Anterior cingulate cortex (tissue), 58 donors: Measurements from ENCODE around the gene EFNA4.
"Not testable (repeated sequence)": the region's sequence is repeated elsewhere in the genome, so short reads cannot be mapped to it uniquely, and the experiment has no call there.

Experiments used
- DNase-seq, 58 donors: peaks; one replicate each; lab custom pipeline; 2025; lab: John Stamatoyannopoulos, UW

Gene EFNA4

DNA sequence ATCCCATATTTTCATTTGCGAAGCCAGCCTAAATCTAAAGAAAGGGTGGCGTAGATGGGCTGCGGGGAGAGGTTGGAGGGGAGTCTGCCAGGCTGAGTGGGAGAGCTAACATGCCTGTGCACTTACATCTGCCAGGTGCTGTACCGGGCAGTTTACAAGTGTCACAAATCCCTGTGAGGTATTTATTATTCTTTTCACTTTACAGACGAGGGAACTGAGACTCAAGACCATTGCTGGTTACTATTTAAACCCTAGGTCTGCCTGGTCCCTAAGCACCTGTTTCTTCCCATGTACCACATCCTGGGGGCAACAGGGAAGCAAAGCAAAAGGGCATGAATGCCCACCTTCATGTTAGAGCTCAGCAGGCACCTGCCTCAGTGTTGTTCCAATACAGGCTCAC is 44.8 kb downstream of the EFNA4 start:
- DNase-seq = no peak

DNA sequence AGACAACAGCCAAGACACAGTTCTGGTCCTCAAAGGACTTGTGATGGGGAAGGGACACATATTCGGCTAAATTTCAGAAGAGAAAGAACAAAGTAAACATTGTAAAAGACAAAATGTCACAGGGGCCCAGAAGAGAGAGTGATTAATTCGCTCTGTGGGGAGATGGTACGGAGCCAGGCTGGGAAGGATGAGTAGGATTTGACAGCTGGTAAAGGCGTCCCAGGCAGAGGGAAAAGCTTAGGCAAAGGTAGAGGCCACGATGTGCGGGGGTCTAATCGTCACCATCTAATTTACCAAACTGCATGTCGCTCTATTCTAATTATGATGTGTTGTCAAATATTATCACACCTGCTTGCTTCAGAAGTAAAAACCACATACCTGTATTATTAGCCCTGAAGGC is 46.8 kb downstream of the EFNA4 start:
- peak in 1 of 58 donors; percentile 17 for DNase-seq

DNA sequence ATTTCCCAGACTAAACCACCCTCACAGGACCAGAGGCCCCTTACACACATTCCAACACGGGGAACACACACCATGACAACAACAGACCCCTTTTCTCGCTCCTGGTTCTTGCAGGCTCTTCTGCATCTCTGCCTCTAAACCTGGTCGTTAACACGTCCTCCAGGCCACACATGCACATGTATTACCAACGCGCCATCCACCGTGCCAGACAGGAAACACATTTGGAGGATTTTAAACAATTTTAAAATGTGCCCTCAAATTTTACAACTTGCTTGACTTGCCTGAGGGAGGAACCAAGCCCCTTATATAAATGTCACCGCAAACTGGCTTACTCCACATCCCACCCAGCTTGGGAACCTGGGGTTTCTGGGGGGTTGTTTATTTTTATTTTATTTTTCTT is 47.3 kb downstream of the EFNA4 start:
- DNase-seq = no peak

DNA sequence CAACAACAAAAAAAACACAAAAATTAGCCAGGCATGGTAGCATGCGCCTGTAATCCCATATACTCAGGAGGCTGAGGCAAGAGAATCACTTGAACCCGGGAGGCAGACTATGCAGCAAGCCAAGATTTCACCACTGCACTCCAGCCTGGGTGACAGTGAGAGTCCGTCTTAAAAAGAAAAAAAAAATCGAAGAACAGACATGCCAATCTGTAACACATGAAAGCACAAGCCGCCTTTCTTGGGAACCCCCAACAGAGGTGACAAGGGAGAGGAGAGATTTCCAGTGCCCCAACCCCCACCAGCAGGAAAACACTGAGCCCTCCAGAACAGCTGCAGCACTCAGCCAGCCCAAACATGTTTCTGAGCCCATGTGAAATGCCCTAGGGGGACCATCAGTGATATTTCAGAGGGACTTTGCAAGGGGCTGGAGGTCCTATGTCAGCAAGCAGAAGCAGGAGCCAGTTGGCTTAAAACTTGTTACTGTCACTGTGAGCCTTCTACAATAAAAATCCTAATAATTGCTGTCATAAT is 50.0 kb downstream of the EFNA4 start:
- no peak for DNase-seq

DNA sequence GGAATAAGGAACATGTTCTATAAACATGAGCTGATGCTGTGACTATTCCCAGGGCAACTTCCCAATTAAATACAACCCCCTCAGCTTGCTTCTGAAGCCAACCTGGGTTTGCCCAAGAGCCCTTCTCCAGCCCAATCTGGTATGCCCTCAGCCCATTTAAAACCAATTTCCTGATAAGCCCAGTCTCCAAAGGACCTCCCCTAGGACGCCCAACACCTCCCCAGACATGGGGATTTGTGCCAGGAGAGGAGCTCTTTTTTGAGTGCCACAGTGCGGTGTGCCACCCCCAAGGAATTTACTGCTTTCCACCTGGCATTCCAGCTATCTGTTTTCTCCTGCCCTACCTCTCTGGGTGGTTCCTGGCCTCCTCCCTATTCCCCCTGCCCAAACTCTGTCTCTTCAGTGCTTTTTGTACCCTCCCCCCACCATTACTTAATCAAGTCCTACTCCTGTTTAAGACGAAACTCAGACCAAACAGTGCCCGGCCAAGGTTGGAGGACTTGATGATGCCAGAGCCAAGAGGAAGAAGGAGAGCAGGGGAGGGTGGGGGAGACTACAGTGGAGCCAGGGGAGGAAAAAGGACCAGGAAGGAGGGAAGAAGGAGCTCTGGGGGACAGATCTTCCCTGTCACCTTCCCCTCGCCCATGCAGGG is 52.7 kb downstream of the EFNA4 start:
- no peak for DNase-seq

DNA sequence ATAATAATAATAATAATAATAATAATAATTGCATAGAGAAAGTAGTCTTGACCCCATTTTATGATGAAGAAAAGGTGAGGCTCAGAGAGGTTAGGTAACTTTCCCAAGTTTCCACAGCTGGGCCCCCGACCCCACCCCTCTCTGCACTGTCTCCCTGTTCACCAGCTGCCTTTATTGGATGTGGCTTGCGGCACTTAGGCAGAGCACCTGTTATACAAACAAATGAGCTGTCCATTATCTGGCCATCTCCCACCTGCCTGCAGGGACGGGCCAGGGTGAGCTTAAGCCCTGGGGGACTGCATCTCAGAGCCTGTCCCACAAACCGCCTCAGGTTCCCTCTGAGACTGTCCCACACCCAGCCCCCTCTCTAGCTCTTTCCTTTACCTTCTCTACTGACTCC is 54.1 kb downstream of the EFNA4 start:
- no peak for DNase-seq

DNA sequence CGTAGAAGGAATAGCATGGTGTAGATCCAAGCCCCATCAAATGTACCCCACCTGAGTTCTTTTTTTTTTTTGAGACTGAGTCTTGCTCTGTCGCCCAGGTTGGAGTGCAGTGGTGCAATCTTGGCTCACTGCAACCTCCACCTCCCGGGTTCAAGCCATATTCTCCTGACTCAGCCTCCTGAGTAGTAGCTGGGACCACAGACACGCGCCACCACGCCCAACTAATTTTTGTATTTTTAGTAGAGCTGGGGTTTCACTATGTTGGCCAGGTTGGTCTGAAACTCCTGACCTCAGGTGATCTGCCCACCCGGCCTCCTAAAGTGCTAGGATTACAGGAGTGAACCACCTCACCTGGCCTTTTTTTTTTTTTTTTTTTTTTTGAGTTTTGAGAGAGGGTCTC is 54.5 kb downstream of the EFNA4 start:
- not testable (repeated sequence) for DNase-seq
